B cell (primary cell): ENCODE measurements around the gene MYO1H.
"Not testable (repeated sequence)": the region's sequence is repeated elsewhere in the genome, so short reads cannot be mapped to it uniquely, and the experiment has no call there.

ENCODE experiments used
- CTCF ChIP-seq: fragments of 200-600 bp; IDR thresholded peaks from one replicate; pipeline ENCODE4 v1.8.0; 2022; ENCODE audit warnings: antibody characterized with exemption, mild to moderate bottlenecking
- EZH2 ChIP-seq: IDR thresholded peaks from 2 replicates; pipeline ENCODE4 v1.6.1; 2012; ENCODE audit warnings: borderline replicate concordance, low read depth, mild to moderate bottlenecking, moderate library complexity, low read length; ENCODE audit not compliant: insufficient read depth, poor library complexity, severe bottlenecking

GRCh38 chr12:109404841-109405240, 57.1 kb downstream of the MYO1H start:
- not testable (repeated sequence) for TF ChIP-seq CTCF, EZH2
